CD4-positive, alpha-beta T cell treated with Interleukin-2 at 100 ng/mL for 4 hours (primary cell): ENCODE results near the gene MYO18B.

ENCODE experiments used
- DNase-seq: peaks from one replicate; pipeline ENCODE4 v3.0.0-alpha.2; 2020; ENCODE audit warnings: low spot score

MYO18B gene

GRCh38 chr22:25997886-25998775 lies 256.1 kb downstream of the MYO18B start:
- no peak for DNase-seq

GRCh38 chr22:26002456-26002855 lies 260.5 kb downstream of the MYO18B start:
- no peak for DNase-seq

GRCh38 chr22:26004477-26004876 lies 262.5 kb downstream of the MYO18B start:
- no peak for DNase-seq

- DNase-seq = no peak
Observed at GRCh38 chr22:26008587-26008986, 266.6 kb downstream of the MYO18B start.

GRCh38 chr22:26016916-26017315 lies 274.9 kb downstream of the MYO18B start:
- no peak for DNase-seq

DNA sequence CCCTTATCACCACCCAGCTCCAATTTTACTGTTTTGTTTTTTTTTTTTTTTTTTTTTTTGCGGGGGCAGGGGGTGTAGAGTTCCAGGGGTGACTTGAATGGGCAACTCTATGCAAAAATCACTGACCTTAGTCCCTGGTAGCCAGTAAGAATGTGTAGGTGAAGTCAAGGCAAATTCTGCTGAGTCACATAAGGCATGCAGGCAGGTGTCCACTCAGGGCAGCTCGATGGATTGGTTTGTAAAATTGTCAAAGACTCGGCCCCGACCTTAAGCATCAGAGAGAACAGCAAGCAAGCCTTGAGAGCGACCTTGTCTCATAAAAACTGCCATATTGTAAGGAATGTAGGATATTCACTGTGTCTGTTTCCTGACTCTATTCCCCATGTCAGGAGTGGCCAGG lies 275.9 kb downstream of the MYO18B start:
- DNase-seq = no peak

GRCh38 chr22:26019596-26019995 lies 277.6 kb downstream of the MYO18B start:
- no peak for DNase-seq

DNA sequence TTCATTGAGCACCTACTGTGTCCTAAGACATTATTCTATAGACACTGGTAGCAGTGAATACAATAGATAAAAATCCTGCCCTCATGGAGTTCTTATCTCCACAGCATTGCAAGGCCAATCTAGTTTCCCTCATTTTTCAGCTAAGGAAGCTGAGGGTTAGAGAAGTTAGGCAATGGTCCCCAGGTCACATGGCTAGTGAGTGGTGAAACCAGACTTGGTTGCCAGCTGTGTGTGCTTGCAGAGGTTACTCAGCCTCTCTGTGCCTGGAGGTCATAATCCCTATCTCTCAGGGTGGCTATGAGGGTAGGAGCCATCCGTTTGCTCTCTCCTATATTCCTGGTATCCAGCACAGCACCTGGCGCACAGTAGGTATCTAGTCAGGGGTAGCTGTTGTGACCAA lies 279.5 kb downstream of the MYO18B start:
- DNase-seq = no peak

- no peak for DNase-seq
Observed at GRCh38 chr22:26023104-26023775, 281.3 kb downstream of the MYO18B start.

DNA sequence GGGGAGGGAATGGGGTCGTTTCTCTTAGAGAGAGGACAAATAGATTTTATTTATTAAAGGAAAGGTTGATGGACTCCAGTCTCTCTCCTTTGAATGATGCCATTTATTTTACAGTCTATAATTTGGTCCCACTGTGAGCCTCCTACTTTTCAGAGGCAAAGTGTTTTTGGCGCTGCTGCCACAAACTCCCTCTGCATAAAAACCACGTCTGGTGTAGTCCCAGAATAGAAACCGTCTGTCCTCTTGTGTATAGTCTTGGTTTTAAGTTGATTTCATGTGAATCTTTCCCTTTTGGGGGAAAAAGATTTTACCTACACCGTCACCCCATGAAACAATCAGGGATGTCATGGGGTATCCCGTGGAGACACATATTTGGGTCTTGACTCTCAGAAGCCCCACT lies 283.6 kb downstream of the MYO18B start:
- DNase-seq = no peak

DNA sequence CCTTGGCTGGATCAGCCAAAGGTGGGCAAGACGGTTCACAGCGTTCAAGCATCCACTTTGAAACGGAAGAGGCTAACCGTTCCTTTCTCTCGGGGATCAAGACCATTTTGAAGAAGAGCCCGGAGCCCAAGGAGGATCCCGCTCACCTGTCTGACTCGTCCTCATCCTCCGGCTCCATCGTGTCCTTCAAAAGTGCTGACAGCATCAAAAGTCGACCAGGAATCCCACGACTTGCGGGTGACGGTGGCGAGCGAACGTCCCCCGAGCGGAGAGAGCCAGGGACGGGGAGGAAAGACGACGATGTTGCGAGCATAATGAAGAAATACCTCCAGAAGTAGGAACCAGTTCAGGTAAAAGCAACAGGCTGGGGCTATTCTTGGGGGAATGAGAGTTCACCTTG lies 285.4 kb downstream of the MYO18B start:
- DNase-seq = no peak

DNA sequence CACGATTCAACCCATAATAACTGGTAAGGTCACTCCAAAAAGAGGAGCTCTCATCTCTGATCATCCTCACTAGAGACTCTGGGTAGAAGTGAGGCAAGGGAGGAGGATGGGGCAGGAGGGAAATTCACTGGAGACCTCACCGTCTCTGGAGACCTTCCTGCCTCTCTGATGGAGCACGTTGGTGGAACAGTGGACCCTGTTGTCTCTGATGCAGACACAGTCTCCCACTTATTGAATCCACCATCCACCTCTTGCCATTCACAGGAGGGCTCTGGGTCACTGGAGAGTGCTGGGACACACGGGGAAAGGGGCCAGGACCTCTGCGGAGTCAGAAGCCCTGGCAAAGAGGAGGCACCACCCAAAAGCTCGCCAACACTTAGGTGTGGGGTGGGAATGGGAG lies 289.7 kb downstream of the MYO18B start:
- DNase-seq = no peak

- DNase-seq = no peak
Observed at GRCh38 chr22:26033071-26033470, 291.1 kb downstream of the MYO18B start.

- no peak for DNase-seq
Observed at GRCh38 chr22:26033586-26033985, 291.6 kb downstream of the MYO18B start.

DNA sequence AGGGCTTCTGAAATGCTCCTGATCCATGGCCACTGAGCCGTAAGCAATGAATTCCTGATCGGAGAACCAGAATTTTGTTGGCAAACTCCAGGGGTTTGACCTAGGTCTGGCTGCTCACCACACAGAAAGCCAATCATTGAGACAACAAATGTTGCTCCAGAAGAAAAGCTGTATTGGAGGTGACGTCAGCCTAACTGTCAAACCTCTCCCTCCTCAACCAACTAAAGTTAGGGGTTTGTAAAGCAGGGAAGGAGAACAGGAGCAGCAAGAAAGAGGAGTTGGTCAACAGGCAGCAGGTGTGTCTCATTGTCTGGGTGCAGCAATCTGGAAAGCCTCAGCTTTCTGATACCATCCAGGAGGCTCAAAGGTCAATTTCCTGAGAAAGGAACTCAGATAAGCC lies 293.5 kb downstream of the MYO18B start:
- DNase-seq = no peak

DNA sequence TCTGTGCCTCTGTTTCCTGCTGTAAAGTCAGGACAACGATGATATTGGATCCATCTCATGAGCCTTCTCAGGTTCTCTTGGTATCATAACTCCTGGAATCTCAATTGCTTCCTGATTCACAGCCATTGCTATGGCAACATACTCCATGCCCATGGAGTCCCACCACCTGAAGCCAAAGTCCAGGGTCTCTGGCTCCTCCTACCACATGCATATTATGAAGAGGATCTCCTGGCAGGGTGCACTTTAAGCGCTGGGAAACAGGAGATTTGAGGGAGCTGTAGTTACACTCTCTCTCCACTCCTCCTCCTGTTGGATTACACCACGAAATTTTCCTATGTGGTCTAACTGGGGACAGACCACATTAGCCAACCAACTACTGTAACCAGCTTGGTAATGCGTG lies 296.4 kb downstream of the MYO18B start:
- DNase-seq = no peak

GRCh38 chr22:26041931-26042330 lies 299.9 kb downstream of the MYO18B start:
- no peak for DNase-seq

GRCh38 chr22:26043031-26043430 lies 301.0 kb downstream of the MYO18B start:
- DNase-seq = no peak

DNA sequence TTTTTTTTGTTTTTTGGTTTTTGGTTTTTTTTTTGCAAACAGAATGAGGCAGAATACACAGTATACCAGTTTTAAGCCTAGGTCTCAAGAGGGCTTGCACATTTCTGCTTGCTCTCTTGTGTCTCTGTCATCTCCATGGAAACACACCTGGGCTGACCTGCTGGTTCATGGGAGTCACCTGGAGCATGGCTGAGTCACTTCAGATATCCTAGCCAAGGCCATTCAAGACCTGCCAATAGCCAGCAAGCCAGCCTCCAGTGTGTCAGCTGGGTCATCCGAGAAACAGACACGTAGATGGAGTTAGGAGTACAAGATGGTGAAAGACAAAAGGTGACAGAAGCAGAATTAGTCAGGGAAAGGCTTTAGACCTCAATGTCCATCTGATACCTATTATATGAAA lies 303.1 kb downstream of the MYO18B start:
- no peak for DNase-seq

DNA sequence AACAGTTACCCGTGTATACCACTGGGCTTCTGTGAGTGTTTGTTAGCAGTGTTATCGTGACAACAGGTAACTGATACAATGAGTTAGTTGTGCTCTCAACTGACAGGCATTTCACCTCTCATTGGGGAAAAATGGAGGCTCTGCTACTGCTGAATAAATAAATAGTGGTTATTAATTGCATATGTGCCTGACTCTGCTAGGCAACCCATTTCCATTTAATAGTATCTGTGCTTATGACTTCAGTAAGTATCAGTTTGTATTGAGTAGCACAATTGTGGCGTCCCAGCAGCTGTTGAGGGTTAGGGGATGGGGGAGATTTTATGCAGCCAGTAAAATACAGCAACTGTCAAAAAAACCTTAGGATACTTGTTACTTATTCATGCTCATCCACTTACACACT lies 303.9 kb downstream of the MYO18B start:
- DNase-seq = no peak

DNA sequence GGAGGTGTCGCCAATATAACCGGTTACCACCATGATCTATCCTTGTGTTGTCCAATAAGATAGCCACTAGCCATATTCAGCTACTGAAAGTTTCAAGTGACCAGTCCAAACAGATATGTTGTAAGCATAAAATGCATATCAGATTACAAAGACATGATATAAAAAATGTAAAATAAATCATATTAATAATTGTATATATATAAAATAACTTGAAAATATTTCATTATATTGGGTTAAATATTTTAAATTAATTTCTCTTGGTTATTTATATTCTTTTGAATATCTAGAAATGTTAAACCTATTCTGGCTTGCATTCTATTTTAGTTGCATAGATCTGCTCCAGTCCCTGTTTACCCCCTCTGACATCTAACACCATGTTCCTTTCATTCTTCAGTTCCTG lies 305.5 kb downstream of the MYO18B start:
- no peak for DNase-seq

- no peak for DNase-seq
Observed at GRCh38 chr22:26047920-26048319, 305.9 kb downstream of the MYO18B start.

- no peak for DNase-seq
Observed at GRCh38 chr22:26050079-26050478, 308.1 kb downstream of the MYO18B start.
